ENCODE data around the gene CERKL.
"Not testable (repeated sequence)": the region's sequence is repeated elsewhere in the genome, so short reads cannot be mapped to it uniquely, and the experiment has no call there.

The CERKL gene, protein sequence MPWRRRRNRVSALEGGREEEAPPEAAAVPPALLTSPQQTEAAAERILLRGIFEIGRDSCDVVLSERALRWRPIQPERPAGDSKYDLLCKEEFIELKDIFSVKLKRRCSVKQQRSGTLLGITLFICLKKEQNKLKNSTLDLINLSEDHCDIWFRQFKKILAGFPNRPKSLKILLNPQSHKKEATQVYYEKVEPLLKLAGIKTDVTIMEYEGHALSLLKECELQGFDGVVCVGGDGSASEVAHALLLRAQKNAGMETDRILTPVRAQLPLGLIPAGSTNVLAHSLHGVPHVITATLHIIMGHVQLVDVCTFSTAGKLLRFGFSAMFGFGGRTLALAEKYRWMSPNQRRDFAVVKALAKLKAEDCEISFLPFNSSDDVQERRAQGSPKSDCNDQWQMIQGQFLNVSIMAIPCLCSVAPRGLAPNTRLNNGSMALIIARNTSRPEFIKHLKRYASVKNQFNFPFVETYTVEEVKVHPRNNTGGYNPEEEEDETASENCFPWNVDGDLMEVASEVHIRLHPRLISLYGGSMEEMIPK

DNA sequence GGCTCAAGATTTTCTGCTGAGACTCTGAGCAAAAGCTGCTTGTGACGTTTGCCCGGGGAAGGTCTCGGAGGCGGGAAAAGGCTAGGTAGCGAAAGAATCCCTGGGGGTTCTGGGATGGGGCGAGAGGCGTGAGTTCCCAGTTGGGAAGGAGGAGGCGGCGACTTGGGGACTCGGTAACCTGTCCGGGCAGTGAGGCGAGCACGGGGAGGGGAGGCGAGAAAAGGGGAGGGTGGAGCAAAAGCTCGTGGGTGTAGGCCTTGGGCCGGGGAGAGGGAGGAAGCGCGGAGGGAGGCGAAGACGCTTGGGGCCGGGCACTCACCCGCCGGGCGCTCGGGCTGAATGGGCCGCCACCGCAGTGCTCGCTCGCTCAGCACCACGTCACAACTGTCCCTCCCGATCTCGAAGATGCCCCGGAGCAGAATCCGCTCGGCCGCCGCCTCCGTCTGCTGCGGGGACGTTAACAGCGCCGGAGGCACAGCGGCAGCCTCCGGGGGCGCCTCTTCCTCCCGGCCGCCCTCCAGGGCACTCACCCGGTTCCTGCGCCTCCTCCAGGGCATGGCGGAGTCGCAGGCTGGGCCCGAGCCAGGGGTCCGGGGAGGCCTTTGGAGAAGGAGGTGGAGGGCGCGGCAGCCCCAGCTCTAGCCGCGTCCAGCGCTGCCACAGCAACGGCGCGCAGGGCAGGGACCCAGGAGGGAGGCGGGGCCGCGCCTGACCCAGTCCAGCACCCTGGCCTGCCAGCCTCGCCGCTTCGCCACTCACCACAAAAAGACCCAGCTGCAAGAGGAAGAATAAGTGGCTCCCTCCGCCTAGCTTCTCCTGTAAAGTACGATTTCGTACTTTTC is at the start of gene CERKL:
Gene CERKL, minus strand, starts transcription at position 656 of the 842 bp plus-strand sequence. Its CDS starts 99 bp downstream, at position 557.
- no peak for DNase-seq (ENCODE audit: low read depth in 1 of 2, low spot score in 1 of 2)

DNA sequence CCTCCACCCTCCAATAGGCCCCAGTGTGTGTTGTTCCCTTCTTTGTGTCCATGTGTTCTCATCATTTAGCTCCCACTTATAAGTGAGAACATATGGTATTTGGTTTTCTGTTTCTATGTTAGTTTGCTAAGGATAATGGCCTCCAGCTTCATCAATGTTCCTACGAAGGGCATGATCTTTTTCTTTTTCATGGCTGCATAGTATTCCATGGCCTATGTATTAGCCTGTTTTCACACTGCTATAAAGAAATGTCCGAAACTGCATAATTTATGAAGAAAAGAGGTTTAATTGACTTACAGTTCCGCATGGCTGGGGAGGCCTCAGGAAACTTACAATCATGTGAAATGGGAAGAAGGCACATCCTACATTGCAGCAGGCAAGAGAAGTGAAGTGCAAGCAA is 45.6 kb upstream of the CERKL start:
- DNase-seq (ENCODE audit: low read depth in 1 of 2, low spot score in 1 of 2) = not testable (repeated sequence)

DNA sequence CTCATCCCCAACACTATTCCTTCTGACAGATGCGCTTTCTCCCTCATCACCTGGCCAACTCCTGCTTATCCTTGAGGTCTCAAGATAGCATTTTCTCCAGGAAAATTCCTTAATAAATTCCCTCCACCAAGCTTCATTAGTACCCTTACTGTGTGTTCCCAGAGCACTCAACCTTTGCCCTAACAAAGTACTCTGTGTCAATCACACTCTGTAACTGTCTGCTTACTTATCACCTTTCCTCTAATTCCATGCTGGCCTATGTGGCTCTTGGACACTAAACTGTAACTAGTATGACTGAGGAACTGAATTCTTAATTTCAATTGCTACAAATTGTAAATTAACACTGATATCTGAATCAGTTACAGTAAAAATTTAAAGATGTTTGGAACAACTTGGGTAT is 41.3 kb upstream of the CERKL start:
- DNase-seq (ENCODE audit: low read depth in 1 of 2, low spot score in 1 of 2) = no peak

DNA sequence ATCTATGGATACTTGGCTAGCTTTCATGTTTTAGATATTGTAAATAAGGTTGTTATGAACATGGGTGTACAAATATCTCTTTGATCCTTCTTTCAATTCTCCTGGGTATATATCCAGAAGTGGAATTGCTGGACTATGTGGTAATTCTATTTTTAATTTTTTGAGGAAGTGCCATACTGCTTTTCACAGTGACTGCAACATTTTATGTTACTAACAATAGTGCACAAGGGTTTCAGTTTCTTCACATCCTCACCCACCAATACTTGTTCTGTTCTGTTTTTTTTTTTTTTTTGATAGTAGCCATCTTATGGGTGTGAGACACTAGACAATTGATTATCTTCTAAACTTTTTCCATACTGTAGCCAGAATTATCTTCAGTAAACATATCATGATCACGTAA is 40.7 kb upstream of the CERKL start:
- no peak for DNase-seq (ENCODE audit: low read depth in 1 of 2, low spot score in 1 of 2)

DNA sequence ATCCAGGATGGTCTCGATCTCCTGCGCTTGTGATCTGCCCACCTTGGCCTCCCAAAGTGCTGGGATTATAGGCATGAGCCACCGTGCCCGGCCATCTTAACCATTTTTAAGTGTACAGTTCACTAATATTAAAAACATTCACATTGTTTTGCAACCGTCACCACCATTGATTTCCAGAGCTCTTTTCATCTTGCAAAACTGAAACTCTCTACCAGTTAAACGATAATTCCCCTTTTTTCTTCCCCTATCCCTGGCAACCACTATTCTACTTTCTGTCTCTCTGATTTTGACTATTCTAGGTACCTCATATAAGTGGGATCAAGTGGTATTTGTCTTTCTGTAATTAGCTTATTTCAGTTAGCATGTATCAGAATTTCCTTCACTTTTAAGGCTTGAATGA is 40.2 kb upstream of the CERKL start:
- no peak for DNase-seq (ENCODE audit: low read depth in 1 of 2, low spot score in 1 of 2)

DNA sequence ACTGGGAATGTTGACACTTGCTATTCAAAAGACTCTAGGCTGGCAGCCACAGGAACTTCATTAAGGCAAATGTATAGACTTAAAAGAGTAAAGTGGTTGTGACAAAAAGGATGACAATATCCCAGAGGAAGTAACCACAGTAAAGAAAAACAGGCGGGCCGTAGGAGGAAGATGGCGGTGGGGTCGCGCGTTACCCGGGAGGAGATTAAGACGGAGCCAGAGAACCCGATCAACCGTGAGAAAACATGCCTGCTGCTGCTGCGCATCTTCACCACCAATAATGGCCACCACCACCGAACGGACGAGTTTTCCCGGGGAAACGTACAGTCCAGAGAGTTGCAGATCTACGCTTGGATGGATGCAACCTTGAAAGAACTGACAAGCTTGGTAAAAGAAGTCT is 37.4 kb upstream of the CERKL start:
- no peak for DNase-seq (ENCODE audit: low read depth in 1 of 2, low spot score in 1 of 2)

DNA sequence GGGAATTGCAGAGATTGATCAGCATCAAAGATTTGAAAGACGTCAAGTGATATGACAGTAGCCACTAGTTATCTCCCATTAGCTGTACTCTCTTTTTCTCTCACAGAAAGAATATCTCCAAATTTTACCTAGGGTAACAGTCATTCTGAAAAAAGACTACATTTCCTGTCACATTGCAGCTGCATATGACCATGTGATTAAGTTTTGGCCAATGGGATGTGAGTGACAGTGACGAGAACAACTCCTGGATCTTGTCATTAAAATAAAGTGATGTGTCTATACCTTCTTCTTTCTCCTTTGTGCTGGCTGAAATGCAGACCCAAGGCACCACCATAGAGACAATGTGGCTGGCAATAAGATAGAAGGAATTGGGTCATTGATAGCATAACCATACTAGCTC is 34.0 kb upstream of the CERKL start:
- DNase-seq (ENCODE audit: low read depth in 1 of 2, low spot score in 1 of 2) = no peak

DNA sequence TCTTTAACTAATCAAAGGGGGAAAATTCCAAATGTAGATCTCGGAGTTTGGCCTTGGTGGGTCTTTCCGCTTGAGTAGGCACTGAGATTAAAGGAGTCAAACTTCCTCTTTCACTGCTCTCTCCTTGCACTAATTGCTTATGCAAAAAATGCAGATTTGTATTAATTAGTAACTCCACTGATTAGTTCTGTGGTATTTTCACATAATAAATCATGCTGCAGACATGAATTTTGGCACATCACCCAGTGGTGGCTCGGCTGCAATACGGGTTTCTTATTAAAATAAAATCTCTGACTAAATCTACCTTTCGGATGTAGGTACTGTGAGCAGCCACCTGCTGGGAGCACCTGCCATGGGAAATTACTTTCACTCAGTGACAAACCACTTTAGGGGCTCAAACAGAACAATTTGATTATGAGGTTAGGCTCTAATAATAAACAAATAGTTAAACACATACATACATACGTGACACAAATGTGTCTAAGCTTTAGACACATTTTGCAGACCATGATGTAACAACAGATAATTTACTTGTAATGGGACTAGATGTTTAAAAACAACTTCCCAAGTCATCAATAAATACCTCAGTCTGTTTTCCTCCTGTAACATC is 29.8 kb upstream of the CERKL start:
- DNase-seq (ENCODE audit: low read depth in 1 of 2, low spot score in 1 of 2) = no peak

DNA sequence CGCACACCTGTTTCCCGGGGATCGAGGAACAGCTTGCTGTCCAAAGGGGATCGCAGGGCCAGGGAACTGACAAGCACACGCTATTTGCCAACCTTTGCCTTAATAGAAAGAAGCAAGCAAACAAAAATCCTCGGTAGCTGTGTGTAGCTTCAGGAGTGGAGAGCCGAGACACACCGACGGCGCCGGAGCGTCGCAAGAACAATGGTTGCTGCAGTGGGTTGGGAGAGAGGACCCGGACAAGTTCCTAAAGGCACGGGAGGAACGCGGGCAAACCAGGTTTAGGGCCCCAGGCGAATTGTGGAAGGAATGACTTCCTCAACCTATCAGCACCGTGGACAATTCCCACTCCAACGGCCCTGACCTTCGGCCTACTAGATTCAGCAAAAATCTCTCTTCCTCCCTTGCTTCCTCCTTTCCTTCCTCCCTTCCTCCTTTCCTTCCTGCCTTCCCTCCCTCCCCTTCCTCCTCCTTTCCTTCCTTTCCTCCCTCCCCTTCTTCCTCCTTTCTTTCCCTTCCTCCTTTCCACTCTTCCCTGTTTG is 28.3 kb upstream of the CERKL start:
- DNase-seq (ENCODE audit: low read depth in 1 of 2, low spot score in 1 of 2) = no peak

DNA sequence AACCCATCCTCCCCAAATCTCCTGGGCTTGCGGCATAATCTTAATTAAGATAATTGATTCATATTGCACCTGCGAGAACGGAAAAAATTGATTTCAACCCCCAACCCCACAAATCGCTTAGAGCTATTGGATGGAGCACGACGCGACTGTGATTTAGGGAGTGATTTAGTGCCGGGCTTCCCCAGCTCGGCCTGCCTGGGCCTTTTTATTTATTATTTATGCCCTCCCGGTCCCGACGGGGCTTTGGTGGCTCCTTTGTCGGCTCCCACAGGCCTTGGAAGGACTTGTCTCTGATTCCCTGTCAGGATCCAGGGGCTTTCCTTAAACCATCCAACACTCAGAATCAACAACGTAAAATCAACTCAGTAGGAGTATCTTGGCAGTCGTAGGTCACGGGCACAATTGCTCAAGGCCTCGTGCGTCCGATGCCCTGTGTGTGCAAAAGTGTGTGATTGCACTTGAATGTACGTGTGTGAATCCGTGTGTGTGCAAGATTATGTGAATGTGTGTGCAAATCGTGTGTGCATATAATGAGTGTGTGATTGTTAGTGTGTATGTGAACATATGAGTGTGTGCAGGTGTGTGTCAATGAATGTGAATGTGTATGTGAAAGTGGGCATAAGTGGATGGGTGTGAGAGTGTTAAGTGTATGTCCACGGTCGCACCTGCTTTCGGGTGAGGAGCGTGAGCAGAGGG is 27.7 kb upstream of the CERKL start:
- no peak for DNase-seq (ENCODE audit: low read depth in 1 of 2, low spot score in 1 of 2)

DNA sequence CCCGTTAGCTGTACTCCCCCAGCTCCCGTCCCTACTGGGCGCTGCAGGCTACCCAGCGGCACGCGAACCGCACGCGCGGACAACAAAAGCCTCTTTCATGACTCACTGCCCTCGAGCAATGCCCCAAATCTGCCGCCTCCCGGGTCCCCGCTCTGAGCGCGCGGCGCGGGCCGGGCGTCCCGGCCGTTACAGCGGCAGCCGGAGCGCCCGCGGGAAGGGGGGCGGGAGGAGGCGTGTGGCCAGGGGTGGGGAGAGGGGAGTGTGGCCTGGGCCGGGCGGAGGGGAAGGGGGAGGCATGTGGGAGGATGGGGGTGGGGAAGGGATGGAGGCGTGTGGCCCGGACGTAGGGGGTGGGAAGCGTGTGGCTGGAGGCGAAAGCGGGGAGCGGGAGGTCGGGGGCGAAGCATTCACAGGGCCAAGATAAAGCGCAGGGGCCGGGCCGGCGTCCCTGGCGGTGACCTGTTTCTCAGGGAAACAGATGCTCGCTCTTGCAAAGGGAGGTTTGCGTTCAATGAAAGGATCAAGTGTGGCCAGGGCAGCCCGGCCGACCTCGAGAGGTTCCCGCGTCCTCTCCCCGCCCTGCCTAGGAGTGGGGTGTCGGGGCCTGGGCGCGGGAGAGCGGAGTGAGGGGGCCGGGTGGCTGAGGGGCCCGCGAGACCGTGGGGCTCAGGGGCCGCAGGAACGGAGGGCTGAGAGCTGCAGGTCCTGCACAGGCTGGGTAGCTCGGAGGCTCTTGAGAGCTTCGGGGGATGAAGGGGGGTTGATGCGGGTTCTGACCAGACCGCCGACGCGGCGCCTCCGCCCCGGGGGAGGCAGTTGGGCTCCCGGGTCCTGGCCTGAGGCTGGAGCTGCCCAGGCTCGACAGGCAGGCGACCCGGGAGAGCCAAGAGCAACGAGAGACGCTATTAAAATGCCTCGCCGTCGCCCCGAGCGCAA is 26.9 kb upstream of the CERKL start:
- no peak for DNase-seq (ENCODE audit: low read depth in 1 of 2, low spot score in 1 of 2)

DNA sequence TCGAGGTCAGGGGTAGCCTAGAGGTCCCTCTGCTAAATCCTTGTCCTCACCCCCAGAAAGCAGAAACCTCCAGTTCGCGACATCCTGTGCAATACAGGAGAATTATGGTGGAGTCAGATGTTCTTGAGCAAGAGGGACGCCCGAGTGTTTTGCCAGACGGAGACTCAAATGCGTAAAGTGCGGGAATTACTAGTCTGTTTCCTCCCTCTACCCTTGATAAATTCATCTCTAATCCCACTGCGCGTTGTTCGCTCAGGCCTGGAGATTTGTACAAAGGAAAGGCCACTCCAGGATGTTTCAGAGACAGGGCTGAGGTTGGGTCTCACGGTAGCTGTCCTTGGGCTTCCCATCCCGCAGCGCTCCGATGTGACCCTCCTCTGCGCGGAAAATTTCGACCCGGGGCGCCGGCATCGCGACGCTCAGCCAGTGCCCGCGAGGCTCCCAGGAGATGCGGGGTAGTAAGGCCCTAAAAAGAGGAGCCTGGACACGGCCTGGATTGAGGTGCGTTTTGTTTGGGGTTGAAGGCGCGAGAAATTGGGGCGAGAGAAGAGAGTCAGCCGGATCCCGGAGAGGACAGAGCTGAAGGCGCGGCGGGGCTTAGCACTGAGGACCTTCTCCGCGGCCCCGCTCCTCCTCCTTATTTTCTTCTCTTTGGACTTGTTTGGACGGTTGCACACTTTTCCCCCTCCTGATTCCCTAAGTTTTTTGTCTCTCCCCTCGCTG is 26.1 kb upstream of the CERKL start:
- no peak for DNase-seq (ENCODE audit: low read depth in 1 of 2, low spot score in 1 of 2)

DNA sequence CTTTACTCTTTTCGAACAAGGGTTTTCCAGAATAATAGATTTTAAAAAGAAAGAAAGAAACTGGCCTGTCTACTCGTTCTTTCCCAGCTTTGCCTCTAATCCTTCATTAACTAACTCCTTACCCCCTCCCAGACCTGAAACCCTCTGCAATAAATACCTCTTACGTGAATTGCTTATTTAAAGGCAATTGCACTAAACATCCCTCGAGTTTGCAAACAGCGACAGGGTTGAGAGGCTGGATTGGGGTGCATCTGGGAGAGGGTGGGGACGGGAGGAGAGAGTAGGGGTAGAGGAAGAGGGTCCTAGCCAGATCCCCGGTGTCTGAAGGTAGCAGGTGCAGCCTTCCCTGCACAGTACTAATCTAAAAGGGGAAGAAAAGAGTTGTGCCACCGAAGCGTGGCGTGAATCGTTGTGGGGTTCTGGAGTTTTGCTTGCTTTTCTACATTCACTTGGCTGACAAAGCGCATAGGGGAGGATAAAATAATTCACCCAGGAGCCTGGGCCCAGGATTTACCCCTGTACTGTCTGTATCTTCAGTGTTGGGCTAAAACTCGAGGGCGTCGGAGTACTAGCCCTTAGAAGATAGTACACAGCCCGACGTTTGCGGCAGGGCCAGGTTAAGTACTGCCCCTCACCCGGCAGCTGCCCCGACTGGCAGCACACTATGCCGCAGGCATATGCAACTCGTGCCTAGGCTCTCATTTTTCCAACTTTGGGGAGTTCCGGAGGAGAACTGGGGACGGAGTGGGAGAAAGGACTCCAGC is 25.3 kb upstream of the CERKL start:
- DNase-seq (ENCODE audit: low read depth in 1 of 2, low spot score in 1 of 2) = no peak

DNA sequence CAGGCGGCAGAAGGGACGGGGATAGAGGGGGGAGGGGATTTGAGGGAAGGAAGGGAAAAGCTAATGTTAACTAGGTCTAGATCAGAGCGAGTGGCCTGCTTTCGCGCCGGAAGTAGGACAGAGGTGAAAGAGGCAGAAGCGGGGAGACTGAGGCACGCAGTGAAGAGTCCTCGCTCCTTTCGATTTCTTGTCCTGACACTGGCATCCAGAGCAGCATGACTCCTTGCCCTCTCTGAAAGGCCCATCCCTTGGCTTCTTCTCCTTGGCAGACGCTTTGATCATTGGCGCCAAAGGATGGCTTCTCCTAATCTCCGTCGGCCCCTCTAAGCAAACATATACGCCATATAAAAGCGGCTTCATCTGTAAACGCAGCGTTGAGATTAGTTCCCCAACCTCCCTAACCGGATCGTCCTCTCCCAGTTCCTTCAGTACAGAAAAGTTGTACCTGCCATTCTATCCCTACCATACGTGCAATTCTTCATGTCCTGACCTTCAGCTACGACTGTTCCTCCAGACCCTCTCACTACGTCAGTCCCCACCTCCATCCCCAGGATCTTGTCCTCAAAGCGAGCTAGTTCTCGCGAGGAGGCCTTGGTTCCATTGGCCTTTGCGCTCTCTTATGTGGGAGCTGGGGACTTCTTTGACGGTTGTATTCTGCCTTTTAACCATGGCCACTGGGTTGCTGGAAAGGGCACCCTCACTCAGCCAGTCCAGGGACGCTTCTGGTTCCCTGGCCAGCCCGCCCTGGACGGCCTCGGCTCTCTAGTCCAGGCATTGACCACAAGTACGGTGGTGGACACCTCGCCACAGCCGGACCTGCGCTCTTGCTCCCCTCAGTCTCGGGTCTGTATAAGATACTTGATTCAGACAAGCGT is 24.3 kb upstream of the CERKL start:
- no peak for DNase-seq (ENCODE audit: low read depth in 1 of 2, low spot score in 1 of 2)

DNA sequence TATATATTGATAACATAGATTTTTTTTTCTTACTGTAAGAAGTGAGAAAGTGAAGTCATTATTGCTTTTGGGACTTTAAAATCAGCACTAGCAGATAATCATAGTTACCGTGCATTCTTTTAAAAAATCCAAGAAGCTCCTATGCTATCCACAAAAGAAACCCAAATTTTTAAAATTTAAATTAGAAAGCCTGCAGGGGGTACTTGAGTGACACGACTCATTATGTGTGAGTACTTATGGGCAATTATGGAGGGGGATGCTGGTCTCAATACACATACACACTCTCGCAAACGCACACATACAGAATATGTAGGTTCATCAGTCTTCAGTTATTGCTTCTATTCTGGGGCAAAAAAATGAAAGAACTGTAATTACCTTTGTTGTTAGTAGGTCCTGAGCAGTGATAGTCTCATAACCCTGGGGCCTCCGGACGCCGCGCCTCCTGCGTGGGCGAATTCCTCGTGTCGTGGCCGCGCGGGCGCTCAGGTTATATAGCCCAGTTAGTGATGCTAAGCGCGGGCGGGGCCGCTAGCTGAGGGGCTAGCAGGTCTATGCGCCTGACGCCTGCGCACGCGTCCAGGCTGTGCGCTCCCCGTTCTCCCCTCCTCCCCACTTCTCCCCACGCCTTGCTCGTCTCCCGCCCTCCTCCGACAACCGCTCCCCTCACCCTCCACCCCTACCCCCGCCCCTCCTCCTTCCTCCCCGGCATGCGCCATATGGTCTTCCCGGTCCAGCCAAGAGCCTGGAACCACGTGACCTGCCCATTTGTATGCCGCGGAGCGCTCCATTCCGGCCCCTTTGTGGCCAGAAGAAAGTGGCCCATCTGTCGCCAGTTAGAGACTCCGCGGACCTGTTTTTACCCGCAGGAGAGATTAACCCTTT is 23.4 kb upstream of the CERKL start, which contains the start of gene NEUROD1:
Gene NEUROD1, minus strand, starts transcription at position 463 of the 882 bp plus-strand sequence. CDS start 1,657 bp downstream, outside the sequence.
- no peak for DNase-seq (ENCODE audit: low read depth in 1 of 2, low spot score in 1 of 2)

DNA sequence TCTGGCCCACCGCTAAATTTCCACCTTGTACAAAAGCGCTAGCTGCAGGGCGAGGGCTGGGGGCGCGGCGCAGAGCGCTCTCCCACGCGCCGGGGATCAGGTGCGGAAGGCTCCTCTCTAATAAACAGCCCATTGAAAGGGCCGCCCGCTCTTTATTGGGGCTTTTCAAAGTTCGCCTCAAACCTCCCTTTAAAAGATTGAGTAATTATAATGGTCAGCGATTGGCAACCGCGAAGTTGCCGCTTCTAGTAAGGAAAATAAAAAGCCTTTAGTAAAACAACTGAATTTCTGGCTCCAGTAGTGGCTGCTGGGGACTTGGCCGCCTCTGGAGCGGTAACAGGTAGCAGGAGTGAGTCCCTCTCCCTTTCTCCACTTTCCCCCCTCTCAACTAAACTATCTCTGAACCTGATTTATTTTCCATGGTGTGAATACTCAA is 22.7 kb upstream of the CERKL start:
- no peak for DNase-seq (ENCODE audit: low read depth in 1 of 2, low spot score in 1 of 2)
